Choroid plexus epithelial cell (primary cell): ENCODE results near the gene KLHL25.
A peak's percentile ranks its signal among the peaks of the same experiment; 100 is the strongest.

ENCODE experiments used
- DNase-seq: peaks from one replicate; pipeline ENCODE4 v3.0.0-alpha.2; 2010; ENCODE audit warnings: low read depth
- H3K4me3 ChIP-seq: 2 replicates; pipeline ENCODE4 v1.5.1; 2011; ENCODE audit warnings: low read depth, mild to moderate bottlenecking, control low read depth, low read length, moderate library complexity
- CTCF ChIP-seq: conservative IDR thresholded peaks from 2 replicates; pipeline ENCODE4 v1.5.1; 2011; ENCODE audit warnings: low read depth, mild to moderate bottlenecking, control low read depth, inconsistent platforms, low read length, moderate library complexity

Gene KLHL25

DNA sequence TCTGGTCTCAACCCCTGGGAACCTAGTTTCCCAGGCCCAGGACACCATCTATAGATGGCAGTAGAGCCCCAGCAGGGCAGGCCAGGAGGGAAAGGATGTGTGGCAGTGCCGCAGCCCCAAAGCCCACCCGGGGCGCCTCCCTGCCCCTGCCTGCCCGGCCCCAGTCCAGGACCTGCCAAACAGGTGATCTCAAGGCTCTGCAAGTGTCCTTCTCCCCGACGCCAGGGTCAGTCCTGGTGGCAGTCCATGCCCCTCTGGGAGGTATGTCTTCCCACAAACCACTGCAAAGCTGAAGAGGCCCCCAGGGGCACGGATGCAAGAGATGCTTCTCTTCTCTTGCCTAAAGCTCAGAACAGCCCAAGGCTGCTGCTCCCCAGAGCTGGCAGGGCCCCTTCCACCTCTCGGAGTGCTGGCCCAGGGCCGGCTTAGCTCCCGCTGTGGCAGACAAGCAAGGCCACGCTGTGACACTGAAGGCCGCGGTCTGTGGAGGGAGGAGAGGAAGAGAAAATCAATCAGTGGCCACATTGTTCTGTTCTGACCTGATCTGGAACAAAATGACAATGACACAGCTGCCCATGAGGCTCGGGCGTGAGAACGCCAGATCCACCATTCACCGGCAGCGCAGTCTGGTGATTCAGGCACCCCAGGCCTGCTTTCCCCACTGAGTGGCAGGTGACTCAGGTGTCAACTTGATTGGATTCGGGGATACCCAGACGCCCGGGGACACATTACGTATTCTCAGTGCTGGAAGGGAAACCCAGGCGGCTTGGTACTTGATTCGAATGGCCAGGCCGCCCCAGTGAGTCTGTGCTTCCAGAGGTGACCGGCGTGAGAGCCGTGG is 34.0 kb downstream of the KLHL25 start:
- H3K4me3 ChIP-seq = no peak overlapping the region
- DNase-seq = no peak
- TF ChIP-seq CTCF = peak; percentile 33

- no peak for TF ChIP-seq CTCF
- no peak overlapping the region for H3K4me3 ChIP-seq
- no peak for DNase-seq
These were observed 34.7 kb downstream of the KLHL25 start for GRCh38 chr15:85760049-85760448.

- no peak overlapping the region for H3K4me3 ChIP-seq
- TF ChIP-seq CTCF = no peak
- DNase-seq = no peak
These were observed 35.3 kb downstream of the KLHL25 start for GRCh38 chr15:85759376-85759775.

- H3K4me3 ChIP-seq = no peak overlapping the region
- TF ChIP-seq CTCF = no peak
- no peak for DNase-seq
These were observed 36.1 kb downstream of the KLHL25 start for GRCh38 chr15:85758655-85758978.

DNA sequence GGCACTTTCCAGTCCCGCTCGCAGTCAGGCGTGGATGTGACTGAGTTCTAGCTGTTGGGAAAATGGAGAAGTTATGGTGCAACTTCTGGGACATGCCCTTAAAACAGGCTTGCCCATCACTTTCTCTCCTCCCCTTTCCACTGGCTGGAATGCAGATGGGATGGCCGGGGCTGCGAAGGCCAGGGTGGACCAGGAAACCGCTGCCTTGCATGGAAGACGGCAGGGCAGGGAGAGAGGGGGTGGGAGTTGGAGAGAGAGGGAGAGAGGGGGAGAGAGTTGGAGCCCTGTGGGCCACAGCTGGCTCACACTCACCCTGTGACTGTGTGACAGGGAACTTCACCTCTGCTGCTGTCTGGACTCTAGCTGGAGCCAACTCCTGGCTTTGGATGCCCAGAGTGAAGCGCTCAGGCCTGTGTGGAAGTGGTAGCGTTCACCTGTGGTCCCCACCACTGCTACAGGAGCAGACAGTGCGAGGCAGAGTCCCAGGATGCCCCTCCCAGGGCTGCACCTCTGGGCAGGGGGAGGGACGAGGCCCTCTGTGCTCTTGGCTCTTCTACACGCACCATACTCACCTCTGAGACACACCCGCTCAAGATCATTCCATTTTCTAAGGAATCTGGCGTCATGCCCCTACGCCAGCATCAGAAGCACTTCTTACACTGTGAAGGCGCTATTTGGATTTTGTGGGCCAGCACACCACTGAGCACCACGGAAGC is 36.6 kb downstream of the KLHL25 start:
- no peak for DNase-seq
- TF ChIP-seq CTCF = no peak
- no peak overlapping the region for H3K4me3 ChIP-seq

- H3K4me3 ChIP-seq = no peak overlapping the region
- TF ChIP-seq CTCF = no peak
- no peak for DNase-seq
These were observed 37.4 kb downstream of the KLHL25 start for GRCh38 chr15:85757073-85757938.
